OCI-M1 (cell line): Measurements from ENCODE around the gene ATF6.
"Not testable (repeated sequence)": the region's sequence is repeated elsewhere in the genome, so short reads cannot be mapped to it uniquely, and the experiment has no call there.

Experiments used
- DNase-seq: peaks from one replicate; lab custom pipeline; 2025; lab: John Stamatoyannopoulos, UW

Gene ATF6

DNA sequence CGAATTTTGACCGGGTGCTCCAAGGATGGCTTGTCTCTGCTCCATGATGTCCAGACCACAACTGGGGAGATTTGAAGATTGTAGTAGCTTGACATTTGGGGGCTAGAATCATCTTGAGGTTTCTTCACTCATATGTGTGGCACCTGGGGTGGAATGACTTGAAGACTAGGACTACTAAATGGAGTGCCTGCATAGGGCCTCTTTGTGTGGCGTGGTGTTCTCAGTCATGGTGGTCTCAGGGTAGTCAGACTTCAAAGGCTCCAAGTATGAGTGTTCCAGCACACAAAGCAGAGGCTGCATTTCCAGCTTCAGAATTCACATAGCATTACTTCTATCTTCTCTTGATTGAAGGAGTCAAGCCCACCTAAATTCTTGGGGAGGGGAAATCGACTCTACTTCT, 16.8 kb downstream of the ATF6 start:
- DNase-seq: no peak

DNA sequence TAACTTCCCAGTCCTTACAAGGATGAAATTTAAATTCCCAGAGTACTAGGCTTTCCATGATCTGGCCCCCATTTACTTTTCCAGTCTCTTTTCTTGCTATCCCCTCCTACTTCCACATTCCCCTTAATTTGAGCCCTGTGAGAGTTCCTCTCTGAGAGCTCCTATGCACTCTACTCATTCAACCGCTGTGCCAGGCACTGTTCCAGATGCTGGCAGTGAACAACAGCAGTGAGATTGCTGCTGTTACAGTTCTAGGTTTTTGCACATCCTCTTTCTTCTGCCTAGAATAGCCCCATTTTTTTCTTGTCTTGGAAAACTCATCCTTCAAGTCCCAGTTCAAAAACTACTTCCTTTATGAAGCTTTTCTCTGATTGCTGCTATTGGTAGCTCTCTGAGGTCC, 18.8 kb downstream of the ATF6 start:
- DNase-seq: peak; percentile 11

DNA sequence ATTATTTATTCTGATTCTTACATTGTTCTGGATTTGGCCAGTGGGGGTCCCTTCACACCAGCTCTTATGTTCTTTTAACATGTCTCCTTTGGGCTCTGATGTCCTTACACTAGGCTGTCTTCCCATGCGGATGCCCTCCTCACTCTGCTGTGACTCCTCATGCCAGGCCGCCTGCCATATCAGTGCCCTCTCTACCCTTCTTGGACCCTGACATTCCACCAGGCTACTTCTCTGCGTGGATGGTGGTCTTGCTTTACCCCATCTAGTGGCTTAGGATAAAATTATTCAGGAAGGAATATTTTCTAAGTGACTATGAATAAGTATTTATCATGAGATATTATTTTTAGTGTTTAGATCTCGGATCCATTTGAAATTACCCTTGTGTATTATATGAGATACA, 21.2 kb downstream of the ATF6 start:
- DNase-seq: no peak

DNA sequence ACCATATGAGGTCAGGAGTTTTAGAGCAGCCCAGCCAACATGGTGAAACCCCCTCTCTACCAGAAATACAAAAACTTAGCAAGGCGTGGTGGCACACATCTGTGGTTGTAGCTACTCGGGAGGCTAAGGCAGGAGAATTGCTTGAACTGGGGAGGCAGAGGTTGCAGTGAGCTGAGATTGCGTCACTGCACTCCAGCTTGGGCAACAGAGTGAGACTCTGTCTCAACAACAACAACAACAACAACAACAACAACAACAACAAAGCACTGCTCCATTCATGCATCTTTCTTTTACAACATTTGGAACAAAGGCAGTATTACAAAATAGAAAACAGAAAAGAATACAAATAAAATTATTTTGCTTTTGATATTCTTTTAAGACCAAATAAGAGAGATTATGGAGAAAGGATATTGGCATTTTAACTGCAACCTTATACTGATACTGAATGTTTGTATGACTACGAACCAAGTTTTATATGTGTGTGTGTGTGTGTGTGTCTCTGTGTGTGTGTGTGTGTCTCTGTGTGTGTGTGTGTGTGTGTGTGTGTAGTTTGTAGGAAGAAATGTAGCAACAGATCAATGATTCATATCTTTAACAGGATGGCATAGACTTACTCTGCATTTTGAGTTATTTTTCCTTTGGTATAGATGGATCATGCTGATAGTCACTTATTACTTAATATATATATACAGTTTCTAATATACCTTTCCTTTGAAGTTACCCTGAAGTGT, 24.6 kb downstream of the ATF6 start:
- DNase-seq: no peak

DNA sequence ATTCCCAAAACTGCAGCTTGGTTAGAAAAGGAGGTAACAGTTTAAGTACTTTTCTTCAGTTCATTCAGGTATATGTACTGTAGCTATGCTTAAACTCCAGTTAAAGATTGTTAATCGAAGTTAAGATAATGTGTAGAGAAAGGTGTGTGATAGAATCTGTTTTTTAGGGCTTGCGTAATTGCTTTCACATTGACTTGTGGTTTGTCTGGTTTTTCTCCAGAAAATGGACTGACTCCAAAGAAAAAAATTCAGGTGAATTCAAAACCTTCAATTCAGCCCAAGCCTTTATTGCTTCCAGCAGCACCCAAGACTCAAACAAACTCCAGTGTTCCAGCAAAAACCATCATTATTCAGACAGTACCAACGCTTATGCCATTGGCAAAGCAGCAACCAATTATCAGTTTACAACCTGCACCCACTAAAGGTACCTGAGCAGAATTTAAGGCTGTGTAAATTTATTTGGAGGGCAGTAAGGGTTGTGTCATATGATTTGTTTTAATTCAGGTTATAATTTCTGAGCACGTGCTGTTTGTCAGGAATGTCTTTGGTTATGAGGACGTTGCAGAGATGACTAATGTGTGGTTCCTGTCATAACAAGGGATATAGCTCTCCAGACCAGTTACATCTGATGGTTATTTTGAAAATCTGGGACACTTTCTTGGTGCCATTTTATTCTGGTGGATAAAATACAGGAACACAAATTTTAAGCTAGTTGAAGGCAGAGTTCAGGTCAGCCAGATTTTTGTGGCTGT, 26.0 kb downstream of the ATF6 start:
- no peak for DNase-seq

DNA sequence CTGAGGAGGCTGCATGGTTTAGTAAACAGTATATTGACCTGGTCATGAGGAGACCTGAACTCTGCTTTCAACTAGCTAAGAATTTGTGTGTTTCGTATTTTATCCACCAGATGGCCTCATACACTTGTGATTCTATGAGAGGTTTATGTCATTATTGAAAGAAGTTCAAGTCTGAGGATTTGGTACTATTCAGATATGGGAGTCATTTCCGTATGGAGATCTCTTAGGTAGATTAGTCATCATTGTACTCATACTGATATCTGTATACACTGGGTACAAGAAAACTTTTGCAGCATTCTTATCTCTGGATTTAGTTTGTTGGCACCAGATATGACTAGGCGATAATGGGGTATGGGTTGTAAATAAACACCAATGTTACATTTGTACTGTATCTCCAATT, 26.6 kb downstream of the ATF6 start:
- DNase-seq: peak; percentile 80

DNA sequence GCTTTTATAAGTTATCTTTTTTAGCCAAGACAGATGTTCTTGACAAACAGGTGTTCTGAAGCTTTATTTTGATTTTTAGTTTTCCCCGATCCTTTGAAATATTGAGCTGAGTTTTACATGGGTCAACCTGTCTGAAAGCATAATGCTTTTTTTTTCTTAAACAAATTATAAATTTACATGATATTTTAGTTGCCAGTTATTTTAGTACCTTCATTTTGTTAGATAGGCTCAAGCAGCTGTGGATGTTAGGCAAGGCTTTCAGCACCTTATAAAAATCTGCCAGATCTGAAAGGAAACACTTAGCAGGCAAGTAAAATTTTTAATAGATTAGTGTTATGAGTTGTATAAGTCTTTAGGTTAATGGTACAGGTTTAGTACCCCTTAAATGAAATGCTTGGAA, 33.7 kb downstream of the ATF6 start:
- no peak for DNase-seq

DNA sequence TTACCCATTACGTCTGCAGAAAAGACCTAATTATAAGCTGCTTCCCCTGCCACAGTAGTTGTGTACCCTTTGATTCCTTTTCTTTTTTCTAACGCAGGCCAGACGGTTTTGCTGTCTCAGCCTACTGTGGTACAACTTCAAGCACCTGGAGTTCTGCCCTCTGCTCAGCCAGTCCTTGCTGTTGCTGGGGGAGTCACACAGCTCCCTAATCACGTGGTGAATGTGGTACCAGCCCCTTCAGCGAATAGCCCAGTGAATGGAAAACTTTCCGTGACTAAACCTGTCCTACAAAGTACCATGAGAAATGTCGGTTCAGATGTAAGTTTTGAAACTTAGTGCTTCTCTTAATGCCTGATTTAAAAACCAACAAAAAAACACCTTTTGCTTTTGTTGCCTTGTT, 35.8 kb downstream of the ATF6 start:
- no peak for DNase-seq

DNA sequence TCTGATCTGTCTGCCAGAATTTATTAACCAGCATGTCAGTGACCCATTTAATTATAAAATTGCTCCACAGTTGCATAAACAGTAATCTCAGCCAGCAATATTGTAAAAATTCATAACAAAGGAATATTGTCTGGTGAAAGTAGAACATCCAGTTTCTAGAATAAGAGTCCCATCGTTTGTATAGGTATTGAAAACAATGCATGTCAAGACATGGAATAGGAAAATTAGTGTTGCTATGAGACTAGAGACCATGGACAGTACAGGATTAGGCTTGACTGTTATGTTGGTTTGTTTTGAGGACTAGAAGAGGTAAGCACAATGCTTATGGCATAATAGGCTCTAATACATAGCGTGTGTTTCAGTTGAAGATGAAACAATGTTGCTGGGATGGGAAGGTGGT, 37.1 kb downstream of the ATF6 start:
- no peak for DNase-seq

DNA sequence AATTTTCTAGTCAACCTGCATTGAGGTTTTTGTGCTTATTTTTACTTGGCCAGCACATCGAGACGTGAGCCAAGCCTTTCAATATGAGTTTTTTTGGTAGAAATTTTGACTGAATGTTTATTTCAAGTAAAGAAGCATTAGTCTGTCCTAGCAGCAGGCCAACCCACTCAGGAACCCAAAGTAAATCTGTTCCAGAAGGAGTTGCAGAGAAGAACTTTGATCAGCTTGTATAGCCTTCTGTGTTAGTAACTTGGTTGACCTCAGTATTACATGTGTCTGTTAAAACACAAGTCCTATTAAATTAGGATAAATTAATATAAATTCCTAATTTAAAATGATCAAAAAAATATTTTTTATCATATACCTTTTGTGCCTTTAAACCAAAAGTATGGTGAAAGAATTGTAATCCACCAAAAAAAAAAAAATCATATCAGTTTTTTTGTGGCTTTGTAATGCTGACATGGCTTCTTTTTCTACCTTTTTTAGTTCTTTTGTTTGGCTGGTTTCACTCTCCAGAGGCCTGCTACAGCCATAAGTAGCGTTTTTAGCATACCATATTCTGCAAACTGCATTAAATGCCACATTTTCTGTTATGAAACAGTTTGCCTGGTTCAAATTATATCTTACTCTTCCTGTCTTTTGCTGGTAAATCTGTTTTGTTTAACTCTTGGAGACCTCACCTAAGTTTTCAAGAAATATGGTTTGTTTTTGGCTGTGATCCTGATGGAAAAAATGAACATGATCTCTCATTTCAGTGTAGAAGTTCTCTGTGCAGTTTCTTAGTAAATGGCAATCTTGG, 39.5 kb downstream of the ATF6 start:
- DNase-seq: peak; percentile 66

DNA sequence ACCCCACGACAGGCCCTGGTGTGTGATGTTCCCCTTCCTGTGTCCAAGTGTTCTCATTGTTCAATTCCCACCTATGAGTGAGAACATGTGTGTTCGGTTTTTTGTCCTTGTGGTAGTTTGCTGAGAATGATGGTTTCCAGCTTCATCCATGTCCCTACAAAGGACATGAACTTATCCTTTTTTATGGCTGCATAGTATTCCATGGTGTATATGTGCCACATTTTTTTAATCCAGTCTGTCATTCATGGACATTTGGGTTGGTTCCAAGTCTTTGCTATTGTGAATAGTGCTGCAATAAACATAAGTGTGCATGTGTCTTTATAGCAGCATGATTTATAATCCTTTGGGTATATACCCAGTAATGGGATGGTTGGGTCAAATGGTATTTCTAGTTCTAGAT, 43.1 kb downstream of the ATF6 start:
- DNase-seq: not testable (repeated sequence)

DNA sequence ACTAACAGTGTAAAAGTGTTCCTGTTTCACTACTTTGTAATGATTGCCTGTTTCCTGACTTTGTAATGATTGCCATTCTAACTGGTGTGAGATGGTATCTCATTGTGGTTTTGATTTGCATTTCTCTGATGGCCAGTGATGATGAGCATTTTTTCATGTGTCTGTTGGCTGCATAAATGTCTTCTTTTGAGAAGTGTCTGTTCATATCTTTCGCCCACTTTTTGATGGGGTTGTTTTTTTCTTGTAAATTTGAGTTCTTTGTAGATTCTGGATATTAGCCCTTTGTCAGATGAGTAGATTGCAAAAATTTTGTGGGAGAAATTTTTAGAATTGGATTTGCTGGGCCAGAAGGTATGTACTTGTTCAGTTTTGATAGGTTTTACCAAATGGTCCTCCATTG, 43.5 kb downstream of the ATF6 start:
- not testable (repeated sequence) for DNase-seq

DNA sequence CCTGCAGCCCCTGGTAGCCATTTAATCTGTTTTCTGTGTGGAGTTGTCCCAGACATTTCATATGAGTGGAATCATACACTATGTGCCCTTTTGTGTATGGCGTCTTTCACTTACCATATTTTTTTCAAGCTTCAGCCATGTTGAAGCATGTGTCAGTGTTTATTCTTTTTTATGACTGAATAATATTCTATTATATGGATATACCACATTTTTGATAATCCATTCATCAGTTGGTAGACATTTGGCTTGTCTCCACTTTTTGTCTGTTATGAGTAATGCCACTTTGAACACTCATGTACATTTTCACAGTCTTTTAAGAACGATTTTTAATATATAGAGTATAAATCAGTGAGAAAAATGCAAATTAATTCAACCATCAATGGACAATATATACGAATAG, 44.7 kb downstream of the ATF6 start:
- no peak for DNase-seq

DNA sequence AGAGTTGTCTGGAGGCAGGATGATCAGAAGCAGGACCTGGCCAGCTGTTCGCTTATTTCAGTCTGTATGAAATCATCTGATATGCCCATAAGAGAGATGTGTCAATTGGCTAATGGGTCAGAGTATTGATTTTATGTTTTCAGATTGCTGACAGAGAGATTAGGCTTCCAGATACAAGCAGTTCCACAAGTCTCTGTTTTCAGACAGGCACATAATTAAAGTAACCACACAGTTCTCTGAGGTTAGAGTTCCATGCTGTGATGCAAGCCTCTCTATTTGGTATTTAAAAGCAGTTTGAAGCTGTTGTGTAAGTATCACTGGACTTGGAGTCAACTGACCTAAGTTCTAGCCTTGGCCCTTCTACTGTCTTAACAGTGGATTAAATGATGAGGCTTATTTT, 50.1 kb downstream of the ATF6 start:
- DNase-seq: no peak

DNA sequence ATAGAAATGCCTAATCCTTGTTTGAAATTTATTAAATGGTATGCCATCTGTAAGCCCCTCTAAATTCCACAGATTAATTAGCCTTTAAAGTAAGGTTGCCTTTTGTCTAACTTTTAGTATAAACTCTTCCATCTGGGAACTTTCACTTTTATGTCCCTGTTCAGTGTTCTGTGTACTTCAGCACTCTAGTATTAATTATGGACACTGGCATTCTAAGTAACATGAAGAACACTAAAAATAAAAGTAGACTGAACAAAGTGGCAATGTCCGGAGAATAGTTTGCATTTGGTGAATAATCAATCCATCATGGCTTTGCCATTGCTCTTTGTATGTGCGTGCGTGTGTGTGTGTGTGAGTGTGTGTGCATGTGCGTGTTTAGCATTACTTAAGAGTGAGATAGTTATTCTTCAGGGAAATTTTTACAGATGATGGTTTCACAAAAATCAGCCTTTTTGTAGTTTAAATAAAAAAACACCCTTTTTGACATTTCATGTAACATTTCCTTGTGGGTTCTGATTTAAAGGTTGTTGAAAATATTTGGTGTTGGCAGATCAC, 51.1 kb downstream of the ATF6 start:
- DNase-seq: no peak

DNA sequence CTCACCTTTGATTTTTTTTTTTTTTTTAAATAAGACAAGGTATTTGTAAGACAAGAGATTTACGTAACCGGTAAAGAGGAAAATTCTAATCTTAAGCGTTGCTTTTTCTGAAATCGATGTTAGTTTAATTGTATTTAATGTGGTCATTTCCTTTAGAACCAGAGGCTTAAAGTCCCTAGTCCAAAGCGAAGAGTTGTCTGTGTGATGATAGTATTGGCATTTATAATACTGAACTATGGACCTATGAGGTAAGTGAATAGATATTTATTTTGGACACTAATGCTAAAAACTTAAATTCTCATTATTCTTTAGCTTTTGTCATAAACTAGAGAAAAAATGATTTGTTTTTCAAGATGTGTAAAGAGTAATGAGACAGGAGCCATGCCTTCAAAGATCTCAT, 54.8 kb downstream of the ATF6 start:
- DNase-seq: no peak

DNA sequence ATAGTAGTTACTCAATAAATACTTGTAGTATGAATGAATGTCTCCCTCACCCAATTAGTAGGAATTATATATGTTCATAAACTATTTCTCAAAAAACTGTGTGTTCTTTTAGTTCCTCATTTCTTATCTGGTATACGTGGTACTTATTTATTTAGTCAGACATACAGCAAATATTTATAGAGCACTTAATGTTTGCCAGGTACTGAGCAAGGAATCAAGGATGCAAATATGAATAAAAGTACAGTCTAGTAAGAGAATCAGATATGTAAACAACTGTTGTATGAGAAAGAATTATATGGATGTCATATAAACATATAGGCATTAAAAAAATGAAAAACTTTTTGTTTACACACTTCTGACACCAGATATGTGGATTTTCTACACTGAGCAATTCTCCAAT, 58.5 kb downstream of the ATF6 start:
- no peak for DNase-seq

DNA sequence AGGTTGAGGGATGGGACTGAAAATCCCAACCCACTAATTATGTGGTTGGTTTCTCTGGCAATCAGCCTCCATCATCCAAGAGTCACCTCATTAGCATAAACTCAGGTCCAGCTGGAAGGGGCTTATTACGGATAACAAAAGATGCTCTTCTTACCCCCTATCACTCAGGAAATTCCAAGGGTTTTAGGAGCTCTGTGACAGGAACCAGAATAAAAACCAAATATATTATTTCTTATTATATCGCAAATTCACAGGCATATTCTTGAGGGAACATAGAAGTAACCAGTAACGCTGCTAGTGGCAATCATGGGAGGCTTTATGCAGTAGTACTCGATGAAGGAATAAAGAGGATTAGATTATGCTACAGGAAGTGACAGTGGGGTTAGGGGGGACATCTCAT, 59.7 kb downstream of the ATF6 start:
- no peak for DNase-seq

DNA sequence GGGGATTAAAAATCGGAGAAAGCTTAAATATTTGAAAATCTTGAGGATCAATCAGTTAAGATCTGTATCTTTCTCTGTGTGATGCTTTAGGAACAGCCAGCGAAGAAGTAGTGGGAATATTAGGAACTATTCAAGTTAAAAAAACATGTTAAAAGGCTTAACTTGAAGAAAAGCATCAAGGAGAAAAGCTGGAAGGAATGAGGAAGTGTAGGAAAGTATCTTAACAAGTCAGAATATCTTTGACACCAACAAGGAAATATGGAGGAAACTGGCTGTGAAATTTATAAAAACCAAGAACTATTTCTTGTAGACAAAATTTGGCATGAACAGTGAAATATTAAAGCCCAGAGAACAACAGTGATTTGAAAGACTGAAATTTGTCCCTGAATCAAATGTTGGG, 60.4 kb downstream of the ATF6 start:
- no peak for DNase-seq

DNA sequence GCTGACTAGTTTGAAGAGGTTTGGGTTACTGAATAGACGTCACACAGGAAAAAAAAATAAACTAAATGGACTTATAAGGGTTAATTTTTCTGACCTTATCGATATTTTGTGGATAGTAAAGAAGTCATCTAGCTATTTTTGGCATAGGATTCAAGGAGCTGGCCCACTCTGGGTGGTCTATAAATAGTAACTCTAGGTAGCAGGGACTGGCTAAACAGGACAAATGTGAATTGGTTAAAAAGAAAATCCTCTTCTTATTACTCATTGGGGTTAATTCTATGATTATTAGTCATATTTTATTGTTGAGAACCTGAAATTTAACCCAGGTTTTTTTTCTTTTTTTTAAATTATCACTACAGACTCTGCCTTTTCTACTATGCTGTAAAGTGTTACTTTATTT, 61.7 kb downstream of the ATF6 start:
- no peak for DNase-seq

DNA sequence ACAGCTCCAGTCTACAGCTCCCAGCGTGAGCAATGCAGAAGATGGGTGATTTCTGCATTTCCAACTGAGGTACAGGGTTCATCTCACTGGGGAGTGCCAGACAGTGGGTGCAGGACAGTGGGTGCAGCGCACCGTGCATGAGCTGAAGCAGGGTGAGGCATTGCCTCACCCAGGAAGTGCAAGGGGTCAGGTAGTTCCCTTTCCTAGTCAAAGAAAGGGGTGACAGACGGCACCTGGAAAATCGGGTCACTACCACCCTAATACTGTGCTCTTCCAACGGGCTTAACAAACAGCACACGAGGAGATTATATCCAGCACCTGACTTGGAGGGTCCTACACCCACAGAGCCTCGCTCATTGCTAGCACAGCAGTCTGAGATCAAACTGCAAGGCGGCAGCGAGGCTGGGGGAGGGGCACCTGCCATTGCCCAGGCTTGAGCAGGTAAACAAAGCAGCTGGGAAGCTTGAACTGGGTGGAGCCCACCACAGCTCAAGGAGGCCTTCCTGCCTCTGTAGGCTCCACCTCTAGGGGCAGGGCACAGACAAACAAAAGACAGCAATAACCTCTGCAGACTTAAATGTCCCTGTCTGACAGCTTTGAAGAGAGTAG, 66.3 kb downstream of the ATF6 start:
- not testable (repeated sequence) for DNase-seq

DNA sequence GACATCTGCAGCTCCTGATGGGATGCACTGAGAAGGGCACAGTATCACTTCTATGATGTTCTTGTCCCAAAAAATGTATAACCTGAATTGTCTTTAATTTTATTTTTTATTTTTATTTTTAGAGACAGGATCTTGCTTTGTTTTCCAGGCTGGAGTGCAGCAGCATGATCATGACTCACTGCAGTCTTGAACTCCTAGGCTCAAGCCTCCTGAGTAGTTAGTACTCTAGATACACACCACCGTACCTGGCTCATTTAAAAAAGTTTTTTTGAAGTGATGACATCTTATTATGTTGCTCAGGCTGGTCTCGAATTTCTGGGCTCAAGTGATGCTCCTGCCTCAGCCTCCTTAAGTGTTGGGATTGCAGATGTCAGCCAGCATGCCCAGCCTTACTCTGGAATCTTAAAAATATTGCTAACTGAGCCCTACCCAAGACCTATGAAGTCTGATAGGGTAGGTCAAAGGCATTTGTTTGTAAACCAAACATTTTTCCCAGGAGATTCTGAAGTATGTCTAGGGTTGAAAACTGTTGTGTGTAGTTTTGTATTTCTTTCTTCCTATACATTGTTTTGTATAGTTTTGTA, 68.9 kb downstream of the ATF6 start:
- no peak for DNase-seq
